ENCODE measurements around the gene UPF1.

DNA sequence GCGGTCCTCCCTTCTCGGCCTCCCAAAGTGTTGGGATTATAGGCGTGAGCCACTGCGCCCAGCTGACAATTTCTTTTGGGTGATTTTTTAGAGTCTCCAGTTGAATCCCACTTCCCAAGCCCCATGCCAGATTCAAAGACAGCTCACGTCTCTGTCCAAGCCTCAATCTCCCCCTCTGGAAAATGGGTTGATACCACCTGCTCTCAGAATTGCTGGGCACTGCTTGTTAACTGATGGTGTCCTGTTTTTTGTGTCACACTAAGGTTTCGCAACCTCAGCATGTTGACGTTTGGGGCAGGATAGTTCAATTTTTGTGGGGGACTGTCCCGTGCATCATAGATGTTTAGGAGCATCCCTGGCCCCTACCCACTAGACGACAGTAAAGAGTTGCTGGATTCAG, 14.2 kb upstream of the UPF1 start:
- TF ChIP-seq, protein P1, sequence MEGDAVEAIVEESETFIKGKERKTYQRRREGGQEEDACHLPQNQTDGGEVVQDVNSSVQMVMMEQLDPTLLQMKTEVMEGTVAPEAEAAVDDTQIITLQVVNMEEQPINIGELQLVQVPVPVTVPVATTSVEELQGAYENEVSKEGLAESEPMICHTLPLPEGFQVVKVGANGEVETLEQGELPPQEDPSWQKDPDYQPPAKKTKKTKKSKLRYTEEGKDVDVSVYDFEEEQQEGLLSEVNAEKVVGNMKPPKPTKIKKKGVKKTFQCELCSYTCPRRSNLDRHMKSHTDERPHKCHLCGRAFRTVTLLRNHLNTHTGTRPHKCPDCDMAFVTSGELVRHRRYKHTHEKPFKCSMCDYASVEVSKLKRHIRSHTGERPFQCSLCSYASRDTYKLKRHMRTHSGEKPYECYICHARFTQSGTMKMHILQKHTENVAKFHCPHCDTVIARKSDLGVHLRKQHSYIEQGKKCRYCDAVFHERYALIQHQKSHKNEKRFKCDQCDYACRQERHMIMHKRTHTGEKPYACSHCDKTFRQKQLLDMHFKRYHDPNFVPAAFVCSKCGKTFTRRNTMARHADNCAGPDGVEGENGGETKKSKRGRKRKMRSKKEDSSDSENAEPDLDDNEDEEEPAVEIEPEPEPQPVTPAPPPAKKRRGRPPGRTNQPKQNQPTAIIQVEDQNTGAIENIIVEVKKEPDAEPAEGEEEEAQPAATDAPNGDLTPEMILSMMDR (IDR thresholded peaks at IDR 0.05; ENCODE audit: insufficient read depth, low read length, poor library complexity, severe bottlenecking), result no peak
- TF ChIP-seq EZH2phosphoT487 (conservative IDR thresholded peaks at IDR 0.05; ENCODE audit: low read length), result no peak
